ENCODE measurements around the gene TMEM163.

- TF ChIP-seq RAD21 (IDR thresholded peaks at IDR 0.05; ENCODE audit: low read depth) (no peak), EZH2 (IDR thresholded peaks at IDR 0.05) (no peak), SIN3A (IDR thresholded peaks at IDR 0.05; ENCODE audit: low read depth) (no peak), CEBPB (IDR thresholded peaks at IDR 0.05; ENCODE audit: low read depth) (no peak), CTCF (IDR thresholded peaks at IDR 0.05 in 2 of 3, conservative IDR thresholded peaks at IDR 0.05 in 1 of 3; ENCODE audit: borderline replicate concordance in 1 of 3, insufficient read depth in 1 of 3, low read depth in 2 of 3, low read length in 2 of 3) (no peak), SRF (IDR thresholded peaks at IDR 0.05; ENCODE audit: low read depth) (no peak), EZH2phosphoT487 (IDR thresholded peaks at IDR 0.05; ENCODE audit: borderline replicate concordance) (no peak), MAX (IDR thresholded peaks at IDR 0.05) (no peak), TCF7L2 (IDR thresholded peaks at IDR 0.05; ENCODE audit: borderline replicate concordance, extremely low read depth, insufficient read depth, insufficient read length) (no peak), ATF3 (IDR thresholded peaks at IDR 0.05) (no peak)
Measured at GRCh38 chr2:134407154-134407890, 311.5 kb downstream of the TMEM163 start.

Measured in HCT116 (cell line).